Calu3 (cell line): ENCODE measurements around the gene WDR7. TPM values are rescaled to one million over a fixed set of nuclear protein-coding genes. Genes with fewer than 3 reads are reported as not detected.

Source experiments
- BruUV-seq: library from RNA; stranded (reverse); fragments of 400-500 nt; replicated peaks from 2 replicates; lab custom pipeline; 2021; lab: Mats Ljungman, UMichigan
- CTCF ChIA-PET: fragments of 300-600 bp; sonication (Branson Sonifier 250); formaldehyde crosslinking; loops from one replicate; lab custom pipeline; 2022; ENCODE audit warnings: antibody characterized with exemption; lab: Charles Lee
- DNase-seq: peaks from one replicate; pipeline ENCODE4 v3.0.0; 2022
- H3K27ac Mint-ChIP-seq: one replicate; pipeline ENCODE4 v1.8.0; 2022; ENCODE audit warnings: mixed read lengths; ENCODE audit not compliant: unreplicated experiment
- H3K27me3 Mint-ChIP-seq: one replicate; pipeline ENCODE4 v1.8.0; 2022; ENCODE audit warnings: mixed read lengths; ENCODE audit not compliant: unreplicated experiment
- H3K36me3 Mint-ChIP-seq: one replicate; pipeline ENCODE4 v1.8.0; 2022; ENCODE audit warnings: mild to moderate bottlenecking, moderate library complexity, mixed read lengths; ENCODE audit not compliant: insufficient read depth, unreplicated experiment
- H3K4me1 Mint-ChIP-seq: one replicate; pipeline ENCODE4 v1.8.0; 2022; ENCODE audit warnings: mild to moderate bottlenecking, low read depth, mixed read lengths; ENCODE audit not compliant: unreplicated experiment
- H3K4me3 Mint-ChIP-seq: one replicate; pipeline ENCODE4 v1.8.0; 2022; ENCODE audit warnings: mild to moderate bottlenecking, low read depth, moderate library complexity, mixed read lengths; ENCODE audit not compliant: unreplicated experiment
- H3K9me3 Mint-ChIP-seq: one replicate; pipeline ENCODE4 v1.8.0; 2022; ENCODE audit warnings: low read depth, mixed read lengths; ENCODE audit not compliant: unreplicated experiment
- CTCF ChIP-seq: fragments of 200-600 bp; IDR thresholded peaks from one replicate; pipeline ENCODE4 v1.8.0; 2022; ENCODE audit warnings: antibody characterized with exemption; ENCODE audit not compliant: unreplicated experiment
- intact Hi-C: fragments of 100-400 bp; cut with micrococcal nuclease; formaldehyde crosslinking; loops from one replicate; pipeline ENCODE4 v1.10.0; 2022; ENCODE audit not compliant: unreplicated experiment
- total RNA-seq: library from RNA; stranded (reverse); gene quantifications from 2 replicates; pipeline ENCODE4 v1.2.3, GENCODE V29; 2022

Gene WDR7
- total RNA-seq, 1 experiment from 2014 or later, result 16.2 TPM

DNA sequence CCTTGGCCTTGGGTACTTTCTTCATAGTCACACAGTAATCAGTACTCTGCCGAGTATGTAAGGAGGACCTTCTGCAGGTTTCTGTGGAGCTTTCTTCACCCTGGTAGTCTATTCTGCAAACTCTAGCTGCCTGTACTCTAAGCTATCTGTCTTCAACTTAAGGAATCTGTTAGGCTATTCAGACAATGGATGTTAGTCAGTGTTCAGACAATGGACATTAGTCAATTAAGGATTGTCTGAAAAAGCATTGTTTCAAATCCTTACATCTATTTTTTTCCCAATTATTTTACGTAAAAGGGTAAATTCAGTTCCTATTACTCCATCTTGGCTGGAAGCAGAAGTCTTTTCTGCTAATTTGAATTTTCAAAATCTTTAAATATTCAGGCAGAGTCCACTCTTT lies 75.7 kb downstream of the WDR7 start:
- no peak overlapping the region for H3K4me3 Mint-ChIP-seq
- no peak for DNase-seq
- no peak for TF ChIP-seq CTCF
- no TSS peak for BruUV-seq
- H3K27me3 Mint-ChIP-seq, result no peaks in the 10 kb centered on the region
- H3K27ac Mint-ChIP-seq, result no peak overlapping the region
- intact Hi-C loops, result no loop called here
- H3K4me1 Mint-ChIP-seq, result peaks cover 12% of the 10 kb centered on the region
- no peaks in the 10 kb centered on the region for H3K9me3 Mint-ChIP-seq
- no peaks in the 10 kb centered on the region for H3K36me3 Mint-ChIP-seq
- CTCF ChIA-PET, result no interaction called here

GRCh38 chr18:56727399-56727798 lies 76.2 kb downstream of the WDR7 start:
- peaks cover 12% of the 10 kb centered on the region for H3K4me1 Mint-ChIP-seq
- no TSS peak for BruUV-seq
- DNase-seq, result no peak
- CTCF ChIA-PET, result no interaction called here
- no peak for TF ChIP-seq CTCF
- H3K4me3 Mint-ChIP-seq, result no peak overlapping the region
- no peaks in the 10 kb centered on the region for H3K9me3 Mint-ChIP-seq
- no peaks in the 10 kb centered on the region for H3K27me3 Mint-ChIP-seq
- H3K27ac Mint-ChIP-seq, result no peak overlapping the region
- H3K36me3 Mint-ChIP-seq, result no peaks in the 10 kb centered on the region
- intact Hi-C loops, result no loop called here

- H3K4me1 Mint-ChIP-seq, result no peaks in the 10 kb centered on the region
- TF ChIP-seq CTCF, result no peak
- no peak overlapping the region for H3K4me3 Mint-ChIP-seq
- BruUV-seq, result no TSS peak
- no peaks in the 10 kb centered on the region for H3K27me3 Mint-ChIP-seq
- H3K27ac Mint-ChIP-seq, result no peak overlapping the region
- no peaks in the 10 kb centered on the region for H3K36me3 Mint-ChIP-seq
- no peaks in the 10 kb centered on the region for H3K9me3 Mint-ChIP-seq
- CTCF ChIA-PET, result no interaction called here
- DNase-seq, result no peak
- intact Hi-C loops, result no loop called here
Measured at GRCh38 chr18:56728741-56729140, 77.6 kb downstream of the WDR7 start.

- no peak overlapping the region for H3K27ac Mint-ChIP-seq
Measured at GRCh38 chr18:56738184-56738583, 87.0 kb downstream of the WDR7 start.

More at GRCh38 chr18:56738184-56738583, 87.0 kb downstream of the WDR7 start:
- Mint-ChIP-seq H3K36me3 (no peaks in the 10 kb centered on the region), H3K4me3 (no peak overlapping the region), H3K9me3 (no peaks in the 10 kb centered on the region), H3K27me3 (no peaks in the 10 kb centered on the region), H3K4me1 (no peaks in the 10 kb centered on the region)
- no peak for DNase-seq
- CTCF ChIA-PET, result no interaction called here
- BruUV-seq, result no TSS peak
- intact Hi-C loops, result no loop called here
- no peak for TF ChIP-seq CTCF
